Stimulated activated CD4-positive, alpha-beta T cell treated with anti-CD3 and anti-CD28 coated beads, Interleukin-2, amount 100 ng/mL, for 48 hours (primary cell): Measurements from ENCODE around the gene KEAP1.
"Not testable (repeated sequence)": the region's sequence is repeated elsewhere in the genome, so short reads cannot be mapped to it uniquely, and the experiment has no call there.

ENCODE experiments used
- DNase-seq, 2 donors: peaks; one replicate each; pipeline ENCODE4 v3.0.0-alpha.2; 2020

The KEAP1 gene

GRCh38 chr19:10491472-10492047, 11.6 kb downstream of the KEAP1 start:
- DNase-seq = no peak

DNA sequence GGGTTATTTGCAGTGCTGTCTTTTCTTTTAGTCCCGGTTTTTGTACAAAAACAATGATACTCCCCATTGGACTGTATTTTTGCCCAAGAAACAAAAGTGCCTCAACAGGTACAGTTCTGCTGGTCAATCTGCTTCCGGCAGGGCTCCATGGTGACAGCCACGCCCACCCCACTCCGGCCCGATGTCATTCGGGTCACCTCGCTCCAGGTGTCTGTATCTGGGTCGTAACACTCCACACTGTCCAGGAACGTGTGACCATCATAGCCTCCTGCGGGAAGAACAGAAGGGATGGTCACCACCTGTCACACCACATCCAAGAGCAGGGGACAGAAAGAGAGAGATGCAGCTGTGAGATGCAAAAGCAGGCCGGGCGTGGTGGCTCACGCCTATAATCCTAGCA, 16.6 kb downstream of the KEAP1 start:
- no peak for DNase-seq

GRCh38 chr19:10478903-10479384, 24.2 kb downstream of the KEAP1 start:
- peak; percentile 77 to 83 for DNase-seq

- DNase-seq = no peak
These were observed 24.7 kb downstream of the KEAP1 start for GRCh38 chr19:10478476-10478875.

DNA sequence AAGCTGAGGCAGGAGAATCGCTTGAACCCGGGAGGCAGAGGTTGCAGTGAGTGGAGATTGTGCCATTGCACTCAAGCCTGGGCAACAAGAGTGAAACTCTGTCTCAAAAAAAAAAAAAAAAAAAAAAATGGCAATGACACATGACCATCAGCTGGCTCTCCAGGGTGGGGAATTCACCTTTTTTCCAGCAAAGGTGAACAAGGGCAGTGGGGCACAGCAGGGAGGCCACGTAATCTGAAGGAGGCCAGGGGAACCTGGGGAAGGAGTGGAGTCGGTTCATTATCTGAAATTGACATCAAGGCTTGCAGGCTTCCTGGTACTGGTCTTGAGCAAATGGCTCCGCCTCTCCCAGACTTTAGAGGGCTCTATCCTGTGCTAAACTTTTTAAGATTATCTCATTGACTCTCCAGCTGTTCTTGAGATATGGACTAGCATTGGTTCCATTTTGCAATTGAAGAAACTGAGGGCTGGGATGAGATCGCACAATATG, 28.1 kb downstream of the KEAP1 start:
- DNase-seq = no peak

DNA sequence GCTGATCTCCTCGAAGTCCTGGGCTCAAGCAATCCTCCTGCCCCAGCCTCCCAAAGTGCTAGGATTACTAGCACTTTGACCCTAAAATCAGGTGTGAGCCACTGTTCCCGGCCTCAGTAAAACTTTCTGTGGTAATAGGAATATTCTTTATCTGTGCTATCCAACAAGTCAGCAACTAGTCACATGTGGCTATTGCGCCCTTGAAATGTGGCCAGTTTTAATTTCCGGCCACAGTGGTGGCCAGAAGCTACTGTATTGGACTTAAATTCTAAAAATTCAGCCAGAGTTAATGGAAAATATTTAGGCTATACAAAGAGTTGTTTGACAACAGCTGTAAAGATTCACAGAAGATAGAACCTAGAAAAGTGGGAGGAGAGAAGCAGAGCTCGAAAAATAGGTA, 30.0 kb downstream of the KEAP1 start:
- no peak for DNase-seq

DNA sequence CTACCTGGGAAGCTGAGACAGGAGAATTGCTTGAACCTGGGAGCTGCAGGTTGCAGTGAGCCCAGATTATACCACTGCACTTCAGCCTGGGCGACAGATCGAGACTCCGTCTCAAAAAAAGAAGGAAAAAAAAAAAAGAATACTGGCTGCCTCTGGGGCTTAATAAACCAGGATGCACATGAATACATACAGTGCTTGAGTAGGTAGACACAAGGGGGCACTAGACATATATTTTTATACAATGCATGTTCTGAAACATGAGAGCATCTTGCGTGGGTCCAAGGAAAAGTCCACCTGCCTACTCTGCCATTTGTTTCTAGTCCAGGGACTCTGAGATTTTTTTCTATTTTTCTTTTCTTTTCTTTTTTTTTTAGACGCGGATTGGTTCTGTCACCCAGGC, 31.2 kb downstream of the KEAP1 start:
- DNase-seq = no peak

DNA sequence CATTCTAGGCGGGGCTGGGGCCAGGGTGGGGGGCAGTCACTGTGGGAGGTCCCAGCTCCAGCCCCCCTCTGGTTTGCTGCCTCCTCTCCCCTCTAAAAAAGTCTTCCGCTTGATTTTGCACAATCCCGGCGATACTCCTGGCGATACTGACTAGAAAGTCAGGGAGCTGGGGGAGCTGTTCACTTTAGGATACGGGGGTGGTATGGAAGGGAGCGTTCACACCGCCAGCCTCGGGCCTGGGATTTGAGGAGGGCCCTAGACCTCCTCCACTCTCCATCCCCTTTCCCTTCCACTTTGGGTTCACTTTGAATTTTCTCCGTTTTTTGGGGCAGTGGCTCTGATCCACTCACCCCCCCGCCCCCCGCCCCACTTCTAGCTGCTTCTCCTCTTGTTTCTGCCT, 35.0 kb downstream of the KEAP1 start:
- no peak for DNase-seq

DNA sequence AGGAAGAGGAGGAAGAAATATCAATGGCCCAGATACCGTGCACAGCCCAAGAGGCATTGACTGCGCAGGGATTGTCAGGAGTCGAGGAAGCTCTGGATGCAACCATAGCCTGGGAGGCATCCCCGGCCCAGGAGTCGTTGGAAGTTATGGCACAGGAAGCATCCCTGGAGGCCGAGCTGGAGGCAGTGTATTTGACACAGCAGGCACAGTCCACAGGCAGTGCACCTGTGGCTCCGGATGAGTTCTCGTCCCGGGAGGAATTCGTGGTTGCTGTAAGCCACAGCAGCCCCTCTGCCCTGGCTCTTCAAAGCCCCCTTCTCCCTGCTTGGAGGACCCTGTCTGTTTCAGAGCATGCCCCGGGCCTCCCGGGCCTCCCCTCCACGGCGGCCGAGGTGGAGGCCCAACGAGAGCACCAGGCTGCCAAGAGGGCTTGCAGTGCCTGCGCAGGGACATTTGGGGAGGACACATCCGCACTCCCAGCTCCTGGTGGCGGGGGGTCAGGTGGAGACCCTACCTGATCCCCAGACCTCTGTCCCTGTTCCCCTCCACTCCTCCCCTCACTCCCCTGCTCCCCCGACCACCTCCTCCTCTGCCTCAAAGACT, 36.0 kb downstream of the KEAP1 start:
- no peak for DNase-seq

DNA sequence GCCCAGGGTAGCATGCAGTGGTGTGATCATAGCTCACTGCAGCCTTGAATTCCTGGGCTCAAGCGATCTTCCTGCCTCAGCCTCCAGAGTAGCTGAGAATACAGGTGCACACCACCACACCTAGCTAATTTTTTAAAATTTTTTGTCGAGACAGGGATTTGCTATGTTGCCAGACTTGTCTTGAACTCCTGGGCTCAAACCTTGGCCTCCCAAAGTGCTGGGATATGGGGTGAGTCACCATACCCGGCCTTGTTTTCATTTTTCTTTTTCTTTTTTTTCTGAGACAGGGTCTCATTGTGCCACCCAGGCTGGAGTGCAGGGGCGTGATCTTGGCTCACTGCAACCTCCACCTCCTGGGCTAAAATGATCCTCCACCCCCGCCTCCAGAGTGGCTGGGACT, 38.7 kb downstream of the KEAP1 start:
- DNase-seq = no peak

DNA sequence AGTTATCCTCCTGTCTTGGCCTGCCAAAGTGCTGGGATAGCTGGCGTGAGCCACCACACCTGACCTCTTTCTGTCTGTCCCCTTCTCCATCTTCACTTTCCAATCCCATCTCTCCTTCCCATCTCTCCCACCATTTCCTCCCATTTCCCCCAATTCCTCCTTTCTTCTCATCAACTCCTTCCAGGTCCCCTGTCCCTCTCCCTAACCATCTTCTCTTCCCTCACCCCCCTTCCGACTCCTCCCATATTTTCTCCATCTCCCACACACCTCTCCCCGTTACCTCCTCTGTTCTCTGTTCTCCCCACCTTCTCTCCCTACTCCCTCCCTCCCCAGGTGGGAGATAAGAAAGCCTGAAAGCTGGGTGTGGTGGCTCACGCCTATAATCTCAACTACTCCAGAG, 40.6 kb downstream of the KEAP1 start:
- DNase-seq = no peak

DNA sequence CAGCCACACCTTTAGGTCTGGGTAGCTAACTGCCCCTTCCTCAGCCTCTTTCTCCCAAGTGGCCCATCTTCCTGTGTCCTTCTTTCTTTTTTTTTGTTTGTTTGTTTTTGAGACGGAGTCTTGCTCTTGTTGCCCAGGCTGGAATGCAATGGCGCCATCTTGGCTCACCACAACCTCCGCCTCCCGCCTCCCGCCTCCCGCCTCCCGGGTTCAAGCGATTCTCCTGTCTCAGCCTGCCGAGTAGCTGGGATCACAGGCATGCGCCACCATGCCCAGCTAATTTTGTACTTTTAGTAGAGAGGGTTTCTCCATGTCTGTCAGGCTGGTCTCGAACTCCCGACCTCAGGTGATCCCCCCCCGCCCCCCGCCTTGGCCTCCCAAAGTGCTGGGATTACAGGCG, 41.1 kb downstream of the KEAP1 start:
- not testable (repeated sequence) for DNase-seq

- DNase-seq = peak; percentile 83 to 91
These were observed 41.9 kb downstream of the KEAP1 start for GRCh38 chr19:10461047-10461949.

DNA sequence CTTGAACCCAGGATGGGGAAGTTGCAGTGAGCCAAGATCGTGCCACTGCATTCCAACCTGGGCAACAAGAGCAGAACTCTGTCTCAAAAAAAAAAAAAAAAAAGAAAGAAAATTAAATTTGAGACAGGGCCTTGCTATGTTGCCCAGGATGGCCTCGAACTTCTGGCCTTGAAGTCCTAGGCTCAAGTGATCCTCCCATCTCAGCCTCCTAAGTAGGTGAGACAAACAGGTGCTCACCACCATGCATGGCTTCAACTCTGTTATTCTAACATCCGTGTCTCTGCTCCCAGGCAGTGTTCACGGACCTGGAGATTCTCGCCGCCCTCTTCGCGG, 42.5 kb downstream of the KEAP1 start:
- DNase-seq = no peak

DNA sequence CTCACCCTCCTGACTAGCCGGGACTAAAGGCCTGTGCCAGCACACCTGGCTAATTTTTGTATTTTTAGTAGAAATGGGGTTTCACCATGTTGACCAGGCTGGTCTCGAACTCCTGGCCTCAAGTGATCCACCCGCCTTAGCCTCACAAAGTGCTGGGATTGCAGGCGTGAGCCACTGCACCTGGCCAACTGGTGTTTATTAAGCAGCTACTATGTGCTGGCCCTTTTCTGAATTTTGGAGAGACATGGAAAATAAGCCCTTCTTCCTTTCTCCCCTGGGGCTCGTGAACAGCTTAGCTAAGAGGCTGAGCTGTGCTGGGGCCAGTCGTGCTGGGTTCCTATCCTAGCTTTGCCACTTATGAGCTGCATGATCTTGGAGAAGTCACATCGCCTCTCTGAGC, 44.4 kb downstream of the KEAP1 start:
- DNase-seq = not testable (repeated sequence)

DNA sequence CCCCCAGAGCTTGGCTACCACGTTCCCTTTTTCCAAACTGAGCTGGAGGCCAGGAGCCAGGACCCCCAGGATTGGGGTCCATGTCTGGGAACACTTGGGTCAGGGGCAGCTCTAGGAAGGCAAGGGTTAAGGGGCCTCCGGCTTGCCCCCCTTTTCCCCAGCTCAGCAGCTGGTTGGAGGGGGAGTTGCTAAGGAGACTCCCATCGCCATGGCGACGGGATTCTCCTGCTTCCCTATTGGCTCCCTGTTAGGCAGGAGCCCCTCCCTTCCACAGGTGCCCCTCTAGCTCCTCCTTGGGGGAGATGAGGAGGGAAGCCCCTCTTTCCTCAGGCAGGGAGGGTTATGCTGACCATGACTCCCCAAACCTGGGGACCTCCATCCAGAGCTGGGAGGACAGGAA, 48.9 kb downstream of the KEAP1 start:
- no peak for DNase-seq

DNA sequence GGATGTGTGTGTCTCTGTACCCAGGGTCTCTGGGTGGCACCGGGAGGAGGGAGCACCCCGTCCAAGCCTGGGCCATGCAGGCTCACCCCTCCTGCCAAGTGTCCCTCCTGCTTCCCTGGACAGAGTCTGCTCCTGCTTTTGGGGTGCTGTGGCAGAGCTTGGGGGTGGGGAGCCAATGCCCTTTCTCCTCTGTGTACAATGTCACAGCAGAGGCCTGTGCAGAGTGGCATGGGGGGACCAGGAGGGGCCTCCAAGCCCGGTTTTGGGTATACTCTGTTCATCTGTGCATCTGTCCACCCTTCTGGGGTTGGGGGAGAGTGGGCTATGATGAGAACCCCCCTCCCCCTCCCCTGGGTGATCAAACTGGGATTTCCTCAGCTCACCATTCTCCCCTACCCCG, 49.3 kb downstream of the KEAP1 start:
- DNase-seq = no peak

DNA sequence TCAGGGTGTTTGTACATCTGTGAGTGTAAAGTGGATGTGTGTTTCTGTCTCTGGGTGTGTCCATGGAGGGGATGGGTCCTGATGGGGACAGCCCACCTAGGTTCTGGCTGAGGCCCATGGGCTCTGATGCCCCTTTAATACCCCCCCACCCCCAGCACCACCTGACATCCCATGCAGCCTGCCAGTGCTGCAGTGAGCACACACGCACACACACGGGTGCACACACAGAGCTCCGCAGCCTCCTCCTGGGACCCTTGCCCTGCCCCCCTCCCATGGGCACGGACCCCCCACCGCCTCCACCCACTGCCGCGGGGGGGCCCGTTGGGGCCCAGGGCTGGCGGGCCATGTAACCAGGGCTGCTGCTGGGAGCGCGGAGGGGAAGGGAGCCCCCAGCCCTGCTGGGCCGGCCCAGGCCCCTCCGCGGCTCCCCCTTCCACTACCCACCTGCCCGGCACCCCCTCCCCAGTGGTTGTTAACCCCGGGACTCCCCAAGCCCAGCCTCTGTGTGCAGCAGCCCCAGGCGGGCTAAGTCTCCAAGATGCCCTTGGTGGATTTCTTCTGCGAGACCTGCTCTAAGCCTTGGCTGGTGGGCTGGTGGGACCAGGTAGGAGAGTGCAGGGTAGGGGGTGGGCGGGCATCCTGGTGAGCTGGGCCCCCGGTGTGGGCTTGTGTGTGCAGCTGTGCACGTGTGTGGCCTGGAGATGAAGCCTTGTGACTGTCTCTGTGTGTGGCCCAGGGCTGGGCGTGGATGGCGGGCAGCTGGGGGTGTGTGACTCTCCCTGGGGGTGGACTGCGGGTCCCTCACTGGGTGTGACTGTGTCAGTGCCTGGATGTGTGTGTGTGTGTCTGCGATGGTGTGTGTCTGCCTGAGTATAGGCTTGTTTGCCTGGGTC, 50.2 kb downstream of the KEAP1 start:
- no peak for DNase-seq

- DNase-seq = no peak
These were observed 52.1 kb downstream of the KEAP1 start for GRCh38 chr19:10450853-10451609.

DNA sequence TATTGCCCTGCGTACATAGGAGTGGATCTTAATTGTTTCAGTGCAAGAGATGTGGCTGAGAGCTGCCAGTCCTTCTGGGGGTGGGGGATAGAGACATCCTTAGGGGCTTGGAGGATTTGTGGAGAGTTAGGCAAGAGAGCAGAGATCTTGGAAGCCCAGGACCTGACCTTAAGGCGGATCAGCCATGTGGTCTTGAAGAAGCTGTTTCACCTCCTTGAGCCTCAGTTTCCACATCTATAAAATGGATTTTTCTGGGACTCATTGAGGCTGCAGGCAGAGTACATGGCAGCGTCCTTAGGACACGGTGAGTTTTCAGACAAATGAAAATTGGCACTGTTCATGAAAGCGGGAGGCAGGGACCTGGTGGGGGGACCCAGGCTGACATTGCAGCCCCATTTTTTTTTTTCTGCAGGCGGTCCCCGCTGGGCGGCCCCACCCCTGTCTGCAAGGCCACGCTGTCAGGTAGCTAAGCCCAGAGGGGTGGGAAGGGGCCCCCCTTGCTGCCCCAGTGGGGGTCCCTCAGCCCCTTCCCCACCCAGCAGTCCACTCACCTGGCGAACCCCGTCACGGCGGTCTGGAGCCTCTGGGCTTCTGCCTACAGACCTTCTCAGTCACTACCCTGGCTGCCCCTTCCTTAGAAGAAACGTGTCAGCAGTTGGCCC, 52.8 kb downstream of the KEAP1 start:
- no peak for DNase-seq

- DNase-seq = no peak
These were observed 54.1 kb downstream of the KEAP1 start for GRCh38 chr19:10449037-10449436.

DNA sequence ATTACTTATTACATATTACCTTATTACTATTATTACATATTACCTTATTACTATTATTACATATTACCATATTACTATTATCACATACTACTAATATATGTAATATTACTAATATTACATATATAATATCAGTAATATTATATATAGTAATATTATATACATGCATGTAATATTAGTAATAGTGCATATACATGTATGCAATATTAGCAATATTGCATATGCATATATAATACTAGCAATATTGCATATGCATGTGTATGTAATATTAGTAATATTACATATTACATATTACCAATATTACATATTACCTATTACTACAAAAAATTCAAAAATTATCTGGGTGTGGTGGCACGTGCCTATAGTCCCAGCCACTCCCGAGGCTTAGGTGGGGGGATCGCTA, 60.5 kb downstream of the KEAP1 start:
- DNase-seq = no peak
